SHP77 treated with DMSO at 0.1 percent for 48 hours (cell line): ENCODE results near the gene TOM1L2.
"Not testable (repeated sequence)": the region's sequence is repeated elsewhere in the genome, so short reads cannot be mapped to it uniquely, and the experiment has no call there.

Experiments
- DNase-seq: peaks from one replicate; lab custom pipeline; 2025; lab: John Stamatoyannopoulos, UW

Gene TOM1L2

GRCh38 chr17:17972126-17972951 is at the start of gene TOM1L2, which contains the start of gene DRC3:
Gene TOM1L2 (minus strand): TSS chr17:17972400. CDS start chr17:17972313, 87 bp downstream.
Gene DRC3 (plus strand): TSS chr17:17972862. CDS start chr17:17977599, 4,737 bp downstream.
- peak; percentile 100 for DNase-seq

GRCh38 chr17:18021372-18021771 is 49.2 kb upstream of the TOM1L2 start:
- no peak for DNase-seq

DNA sequence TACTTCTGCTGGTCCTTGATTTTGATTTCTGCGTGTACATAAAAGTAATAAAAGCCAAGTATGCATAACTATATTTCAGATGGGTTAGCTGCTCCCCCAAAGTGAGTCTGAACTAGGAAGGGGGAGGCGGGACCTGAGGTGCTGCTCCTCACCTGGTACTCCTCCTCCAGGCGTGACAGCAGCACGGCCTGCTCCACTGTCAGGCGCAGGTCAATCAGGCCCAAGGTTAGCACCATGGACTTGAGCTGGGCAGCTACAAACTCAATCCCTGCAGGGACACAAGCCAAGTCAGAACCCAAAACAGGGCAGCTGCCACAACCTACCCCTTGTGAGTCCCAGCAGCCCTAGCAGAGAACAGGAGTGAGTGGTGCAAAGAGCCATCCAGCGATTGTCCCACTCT is 48.8 kb upstream of the TOM1L2 start:
- no peak for DNase-seq

DNA sequence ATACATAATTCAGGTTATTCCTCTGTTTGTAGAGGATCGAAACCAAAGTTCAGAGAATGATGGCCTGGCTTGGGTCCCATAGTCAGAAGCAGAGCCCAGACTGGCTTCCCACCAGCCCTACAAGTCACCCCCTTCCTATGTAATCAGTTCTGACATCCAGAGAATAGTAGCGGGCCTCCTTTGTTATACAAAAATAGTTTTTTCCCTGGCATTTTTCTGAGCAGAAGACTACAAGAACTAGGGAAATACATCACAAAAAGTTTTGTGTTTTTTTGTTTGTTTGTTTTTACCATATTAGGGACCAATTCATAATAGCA is 47.6 kb upstream of the TOM1L2 start:
- DNase-seq: no peak

DNA sequence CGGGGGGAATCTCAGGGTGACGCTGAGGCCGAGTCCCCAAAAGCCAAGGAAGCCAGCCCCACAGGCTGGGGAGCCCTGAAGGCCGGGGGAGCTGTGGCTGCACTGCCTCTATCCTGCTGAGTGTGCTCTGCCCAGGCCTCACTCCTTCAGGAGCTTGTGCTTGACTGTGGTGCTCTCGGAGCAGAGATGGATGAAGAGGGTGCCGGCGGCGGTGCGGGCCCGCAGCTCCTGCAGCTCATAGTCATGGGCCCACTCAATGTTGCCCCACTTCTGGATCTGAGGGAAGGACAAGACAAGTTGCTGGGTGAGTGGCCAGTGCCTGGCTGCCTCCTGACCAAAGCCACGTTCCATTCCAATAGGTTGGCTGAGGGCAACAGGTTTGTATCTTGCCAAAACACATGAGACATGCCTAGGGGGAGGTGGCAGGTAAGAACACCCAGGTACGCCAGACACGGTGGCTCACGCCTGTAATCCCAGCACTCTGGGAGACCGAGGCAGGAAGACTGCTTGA is 46.3 kb upstream of the TOM1L2 start:
- DNase-seq: no peak

- no peak for DNase-seq
These were observed 45.8 kb upstream of the TOM1L2 start for GRCh38 chr17:18017958-18018357.

- no peak for DNase-seq
These were observed 44.2 kb upstream of the TOM1L2 start for GRCh38 chr17:18016426-18016825.

- DNase-seq: no peak
These were observed 43.4 kb upstream of the TOM1L2 start for GRCh38 chr17:18015593-18015992.

DNA sequence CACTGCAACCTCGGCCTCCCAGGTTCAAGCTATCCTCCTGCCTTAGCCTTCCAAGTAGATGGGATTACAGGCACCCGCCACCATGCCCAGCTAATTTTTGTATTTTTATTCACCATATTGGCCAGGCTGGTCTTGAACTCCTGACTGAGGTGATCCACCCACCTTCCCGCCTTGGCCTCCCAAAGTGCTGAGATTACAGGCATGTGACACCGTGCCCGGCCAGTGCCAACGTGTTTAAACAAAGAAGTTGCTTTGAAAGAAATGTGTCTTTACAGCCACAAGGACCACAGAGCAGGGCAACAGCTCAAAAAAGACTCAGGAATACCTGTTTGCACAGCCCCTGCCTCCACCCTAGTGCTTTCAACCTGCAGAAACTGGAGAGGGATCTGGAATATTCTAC is 41.8 kb upstream of the TOM1L2 start:
- DNase-seq: no peak

- no peak for DNase-seq
These were observed 39.1 kb upstream of the TOM1L2 start for GRCh38 chr17:18011286-18011685.

DNA sequence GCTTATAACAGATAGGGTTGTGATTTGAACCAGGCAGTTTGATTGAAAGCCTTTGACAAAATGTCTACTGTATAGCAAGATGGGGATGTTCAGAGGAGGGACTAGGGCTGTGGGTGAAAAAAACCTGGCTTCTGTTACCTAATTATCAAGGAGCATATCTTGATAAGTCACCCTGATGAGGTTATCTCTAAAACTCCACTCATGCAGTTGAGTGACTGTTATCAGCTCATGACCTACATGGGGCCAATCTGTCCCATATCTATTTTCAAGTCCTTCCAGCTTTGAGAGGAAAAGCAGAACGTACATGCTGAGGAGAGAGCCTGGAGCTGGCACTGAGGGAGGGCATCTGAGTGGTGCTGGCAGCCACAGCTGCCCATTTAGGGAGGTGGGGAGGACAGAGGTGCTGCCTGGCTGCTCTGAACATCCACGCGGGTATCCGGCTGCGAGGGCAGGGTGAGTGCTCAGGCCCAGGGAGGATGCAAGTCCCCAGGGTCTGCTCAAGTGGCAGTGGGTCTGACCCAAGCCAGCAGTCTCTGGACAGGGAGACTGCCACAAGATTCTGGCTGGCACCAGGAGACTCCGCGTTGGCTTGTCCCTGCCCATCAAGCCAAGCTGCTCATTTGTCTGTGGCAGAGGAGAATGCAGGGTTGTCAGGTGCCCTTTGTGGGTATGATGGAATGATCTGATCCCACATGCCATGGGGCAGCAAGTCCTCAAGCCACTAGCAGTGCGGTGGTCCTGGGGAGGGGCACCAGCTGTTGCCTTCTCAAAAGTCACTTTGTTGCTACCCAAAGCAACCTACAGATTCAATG is 37.6 kb upstream of the TOM1L2 start:
- no peak for DNase-seq

GRCh38 chr17:18008496-18009268 is 36.5 kb upstream of the TOM1L2 start:
- DNase-seq: no peak

DNA sequence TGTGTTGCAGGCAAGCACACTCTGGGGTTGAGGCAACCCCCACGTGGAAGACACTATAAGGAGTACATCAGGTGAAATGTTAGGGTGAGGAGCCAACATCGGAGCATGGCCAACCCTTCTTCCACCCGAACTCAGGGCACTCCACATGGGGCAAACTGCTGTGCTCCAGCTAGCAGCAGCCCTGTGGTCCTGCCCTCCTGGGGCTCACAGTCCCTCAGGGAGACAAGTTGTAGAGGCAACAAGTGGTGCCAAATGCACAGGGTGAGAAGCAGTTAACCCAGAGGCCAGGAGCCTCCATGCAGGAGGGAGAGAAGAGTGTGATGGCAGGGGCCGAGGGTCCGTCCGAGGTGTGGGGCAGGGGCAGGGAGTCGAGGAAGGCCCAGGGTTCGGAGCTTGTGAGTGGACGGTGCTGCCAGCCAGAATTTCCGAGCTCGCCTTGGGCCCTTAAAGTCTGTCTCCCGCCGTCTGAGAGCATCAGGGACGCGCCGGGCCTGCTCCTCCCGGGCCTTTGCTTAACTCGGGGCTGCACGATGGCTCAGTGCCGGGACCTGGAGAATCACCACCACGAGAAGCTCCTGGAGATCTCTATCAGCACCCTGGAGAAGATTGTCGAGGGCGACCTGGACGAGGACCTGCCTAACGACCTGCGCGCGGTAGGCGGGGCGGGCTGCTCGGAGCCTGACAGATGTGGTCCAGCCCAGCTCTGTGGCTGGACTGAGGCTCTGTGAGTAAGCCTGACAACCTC is 34.5 kb upstream of the TOM1L2 start:
- DNase-seq: no peak

- no peak for DNase-seq
These were observed 33.3 kb upstream of the TOM1L2 start for GRCh38 chr17:18005496-18005895.

GRCh38 chr17:18004884-18005305 is 32.7 kb upstream of the TOM1L2 start:
- DNase-seq: peak; percentile 80

DNA sequence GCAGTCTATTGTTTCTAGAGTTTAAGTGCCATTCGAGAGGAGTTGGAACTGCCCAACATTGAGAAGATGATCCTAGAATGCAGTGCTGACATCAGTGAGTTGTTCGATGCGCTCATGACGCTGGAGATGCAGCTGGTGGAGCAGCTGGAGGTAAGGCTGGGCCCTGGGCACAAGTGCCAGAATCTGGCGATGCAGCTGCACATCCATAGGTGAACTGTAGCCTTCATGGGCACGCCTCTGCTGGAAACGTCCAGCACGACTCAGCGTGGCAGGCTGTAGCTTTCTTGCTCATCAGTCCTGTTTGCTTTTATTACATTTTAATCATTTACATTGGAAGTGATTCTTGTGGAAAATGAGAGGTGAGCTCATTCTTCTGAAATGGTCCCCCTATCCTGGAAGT is 32.1 kb upstream of the TOM1L2 start:
- peak; percentile 96 for DNase-seq

- no peak for DNase-seq
These were observed 30.0 kb upstream of the TOM1L2 start for GRCh38 chr17:18002171-18002570.

DNA sequence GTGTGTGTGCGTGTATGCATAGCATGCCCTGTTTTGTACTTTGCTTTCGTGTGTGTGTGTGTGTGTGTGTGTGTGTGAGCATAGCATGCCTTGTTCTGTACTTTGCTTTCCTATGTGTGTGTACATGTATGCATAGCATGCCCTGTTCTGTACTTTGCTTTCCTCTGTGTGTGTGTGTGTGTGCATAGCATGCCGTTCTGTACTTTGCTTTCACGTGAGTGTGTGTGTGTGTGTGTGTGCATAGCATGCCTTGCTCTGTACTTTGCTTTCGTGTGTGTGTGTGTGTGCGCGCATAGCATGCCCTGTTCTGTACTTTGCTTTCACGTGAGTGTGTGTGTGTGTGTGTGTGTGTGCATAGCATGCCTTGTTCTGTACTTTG is 27.8 kb upstream of the TOM1L2 start:
- no peak for DNase-seq

DNA sequence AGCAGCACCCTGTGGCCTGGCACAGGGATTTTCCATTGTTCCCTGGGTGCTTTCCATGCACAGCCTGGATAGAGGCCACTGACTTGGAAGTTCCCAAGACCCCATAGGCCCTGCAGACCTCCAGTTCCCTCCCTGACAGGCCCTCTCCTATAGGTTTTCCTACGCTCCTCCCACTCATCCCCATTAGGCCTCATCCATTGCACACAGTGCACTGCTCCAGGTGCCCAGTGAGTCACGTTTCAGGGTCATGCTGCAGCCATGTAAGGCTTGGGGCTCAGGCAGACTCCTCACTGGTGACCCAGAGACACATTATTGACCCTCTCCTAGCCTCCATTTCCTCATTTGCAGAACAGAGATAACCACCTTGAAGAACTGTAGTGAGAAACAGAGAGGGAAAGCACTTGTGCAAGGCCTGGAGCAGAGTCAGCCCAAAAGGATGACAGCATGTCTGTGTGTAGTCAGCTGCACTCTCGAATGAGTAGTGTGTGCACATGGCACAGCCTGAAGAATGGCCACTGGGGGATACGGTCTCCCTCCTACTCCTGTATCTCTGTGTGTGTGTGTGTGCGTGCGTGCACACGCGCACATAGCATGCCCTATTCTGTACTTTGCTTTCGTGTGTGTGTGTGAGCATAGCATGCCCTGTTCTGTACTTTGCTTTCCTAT is 27.3 kb upstream of the TOM1L2 start:
- DNase-seq: peak; percentile 70

- DNase-seq: no peak
These were observed 26.7 kb upstream of the TOM1L2 start for GRCh38 chr17:17998934-17999333.

GRCh38 chr17:17995887-17996286 is 23.7 kb upstream of the TOM1L2 start:
- DNase-seq: not testable (repeated sequence)
